Measurements from ENCODE around the gene KIF26B.
"Not testable (repeated sequence)": the region's sequence is repeated elsewhere in the genome, so short reads cannot be mapped to it uniquely, and the experiment has no call there.

The KIF26B gene

DNA sequence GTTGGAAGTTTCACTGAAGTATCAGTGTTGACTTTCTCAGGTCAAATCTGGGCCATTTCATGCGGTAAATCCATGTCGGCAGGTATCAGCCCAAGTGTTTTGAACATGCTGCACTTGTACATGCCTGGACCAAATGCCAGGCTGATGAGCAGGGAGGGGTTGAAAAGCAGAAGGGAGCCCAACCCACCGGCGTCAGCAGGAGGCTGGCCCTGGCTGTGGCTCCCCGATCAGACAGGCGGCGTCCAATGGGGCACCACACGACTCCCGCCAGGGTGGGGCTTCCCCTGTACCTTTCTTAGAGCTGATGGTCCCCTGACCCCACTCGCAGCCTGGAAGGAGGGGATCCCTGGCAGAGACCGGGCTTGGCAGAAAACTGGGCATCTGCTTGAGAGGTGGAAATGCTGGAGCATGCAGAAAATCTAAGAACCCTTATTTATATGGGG is 540.0 kb downstream of the KIF26B start:
- DNase-seq (ENCODE audit: low read depth in 2 of 2), result no peak

DNA sequence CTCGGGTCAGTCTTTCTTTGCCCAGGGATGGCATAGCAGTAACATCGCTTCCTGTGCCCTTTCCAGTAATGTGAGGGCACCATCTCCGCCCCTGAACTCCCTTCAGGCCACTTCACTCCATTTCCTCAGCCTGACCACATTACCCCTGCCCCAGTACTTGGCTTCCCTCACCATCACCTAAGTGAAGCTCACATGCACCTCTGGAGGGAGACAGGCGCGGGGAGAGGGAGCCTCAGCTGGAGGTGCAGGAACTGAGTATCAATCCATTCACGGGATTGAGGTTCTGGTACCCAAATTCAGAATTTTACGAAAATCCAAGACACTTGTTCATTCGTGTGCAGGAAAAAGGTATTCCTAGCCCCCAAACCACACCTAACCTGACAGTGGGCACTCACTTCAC is 540.4 kb downstream of the KIF26B start:
- no peak for DNase-seq (ENCODE audit: low read depth in 2 of 2)

DNA sequence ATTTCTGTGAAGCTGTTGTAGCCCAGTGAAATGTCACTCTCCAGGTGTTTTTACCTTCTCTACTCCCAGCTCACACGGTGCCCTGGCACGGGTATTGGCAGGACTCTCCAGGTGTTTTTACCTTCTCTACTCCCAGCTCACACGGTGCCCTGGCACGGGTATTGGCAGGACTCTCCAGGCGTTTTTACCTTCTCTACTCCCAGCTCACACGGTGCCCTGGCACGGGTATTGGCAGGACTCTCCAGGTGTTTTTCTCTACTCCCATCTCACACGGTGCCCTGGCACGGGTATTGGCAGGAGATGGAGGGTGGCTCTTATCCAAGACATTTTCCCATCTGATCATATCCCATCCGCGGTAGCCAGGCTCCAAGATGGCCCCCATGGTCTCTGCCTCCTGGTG is 540.9 kb downstream of the KIF26B start:
- DNase-seq (ENCODE audit: low read depth in 2 of 2), result not testable (repeated sequence)

DNA sequence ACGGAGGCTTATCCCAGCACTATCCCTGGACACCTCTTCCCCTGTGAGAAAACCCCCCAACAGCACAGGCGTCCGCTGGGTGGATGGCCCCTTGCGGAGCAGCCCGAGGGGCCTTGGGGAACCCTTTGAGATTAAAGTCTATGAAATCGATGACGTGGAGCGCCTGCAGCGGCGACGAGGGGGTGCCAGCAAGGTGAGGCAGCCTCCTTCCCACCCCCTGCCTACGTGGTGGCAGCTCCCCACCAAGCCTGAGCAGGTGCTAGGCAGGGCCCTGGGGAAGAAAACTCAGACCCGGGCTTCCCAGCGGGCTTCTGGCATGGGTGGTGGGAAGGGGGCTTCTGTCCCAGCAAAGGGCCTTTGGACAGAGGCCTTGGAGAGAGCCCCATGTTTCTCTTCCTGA is 543.3 kb downstream of the KIF26B start:
- no peak for DNase-seq (ENCODE audit: low read depth in 2 of 2)

DNA sequence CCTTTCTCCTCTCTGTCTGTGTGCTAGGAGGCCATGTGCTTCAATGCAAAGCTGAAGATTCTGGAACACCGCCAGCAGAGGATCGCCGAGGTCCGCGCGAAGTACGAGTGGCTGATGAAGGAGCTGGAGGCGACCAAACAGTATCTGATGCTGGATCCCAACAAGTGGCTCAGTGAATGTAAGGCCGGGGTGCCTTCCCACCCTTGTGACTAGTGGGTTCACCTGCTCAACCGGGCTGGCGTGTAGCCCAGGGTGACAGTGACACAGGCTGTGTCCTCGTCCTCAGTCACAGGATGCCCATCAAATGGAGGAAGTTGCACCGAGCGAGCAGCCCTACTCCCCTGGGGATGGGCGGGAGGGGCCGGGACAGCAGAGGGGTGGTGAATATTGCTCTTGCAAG is 544.1 kb downstream of the KIF26B start:
- DNase-seq (ENCODE audit: low read depth in 2 of 2), result no peak

DNA sequence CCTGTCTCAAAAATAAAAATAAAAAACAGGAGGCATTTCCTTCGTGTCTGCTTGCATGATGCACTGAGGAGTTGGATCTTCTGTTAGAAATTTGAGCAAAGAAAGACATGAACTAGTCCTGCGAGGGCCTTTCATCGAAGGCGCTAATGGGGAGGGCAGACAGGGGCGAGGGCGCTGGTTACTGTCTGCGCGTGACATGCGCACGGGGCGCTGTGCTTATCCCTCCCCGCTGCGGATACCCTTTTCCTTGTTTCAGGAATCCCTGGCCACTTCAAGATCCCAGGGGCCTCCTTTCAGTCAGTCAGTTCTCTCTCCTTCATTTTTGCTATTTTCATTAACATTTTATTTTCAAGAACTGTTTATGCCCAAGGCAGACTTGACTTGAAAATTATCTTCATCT is 545.8 kb downstream of the KIF26B start:
- no peak for DNase-seq (ENCODE audit: low read depth in 2 of 2)

DNA sequence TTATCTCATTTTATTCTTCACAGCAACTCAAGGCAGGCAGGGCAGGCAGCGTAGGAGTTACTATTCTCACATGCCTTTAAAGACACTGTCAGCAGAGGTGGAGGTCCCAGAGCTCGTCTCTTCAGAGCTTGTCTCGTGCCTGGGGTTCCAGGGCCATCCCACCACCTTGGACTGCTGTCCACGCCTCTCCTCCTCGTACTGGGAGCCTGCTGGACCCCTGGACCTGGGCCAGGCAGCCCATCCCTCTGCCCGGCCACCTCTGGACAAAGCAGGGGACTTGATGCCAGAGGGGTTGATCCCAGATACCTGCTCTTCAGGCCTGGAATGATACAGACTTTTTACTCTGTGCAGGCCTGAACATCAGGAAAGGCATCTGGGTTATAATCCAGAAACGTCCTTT is 546.8 kb downstream of the KIF26B start:
- DNase-seq (ENCODE audit: low read depth in 2 of 2), result no peak

DNA sequence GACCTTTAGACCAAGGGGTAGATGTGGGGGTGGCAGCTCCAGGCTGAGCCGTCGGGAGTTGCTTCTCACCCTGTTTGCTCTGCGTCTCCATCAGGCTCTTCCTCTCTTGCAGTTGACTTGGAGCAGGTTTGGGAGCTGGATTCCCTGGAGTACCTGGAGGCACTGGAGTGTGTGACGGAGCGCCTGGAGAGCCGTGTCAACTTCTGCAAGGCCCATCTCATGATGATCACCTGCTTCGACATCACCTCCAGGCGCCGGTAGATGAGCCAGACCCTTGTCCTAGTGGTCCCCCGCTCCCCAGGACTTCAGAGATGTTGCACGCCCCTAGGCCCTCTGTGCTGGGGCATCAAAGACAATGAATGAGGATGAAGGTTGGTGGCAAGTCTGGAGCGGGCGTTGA is 547.6 kb downstream of the KIF26B start:
- no peak for DNase-seq (ENCODE audit: low read depth in 2 of 2)

DNA sequence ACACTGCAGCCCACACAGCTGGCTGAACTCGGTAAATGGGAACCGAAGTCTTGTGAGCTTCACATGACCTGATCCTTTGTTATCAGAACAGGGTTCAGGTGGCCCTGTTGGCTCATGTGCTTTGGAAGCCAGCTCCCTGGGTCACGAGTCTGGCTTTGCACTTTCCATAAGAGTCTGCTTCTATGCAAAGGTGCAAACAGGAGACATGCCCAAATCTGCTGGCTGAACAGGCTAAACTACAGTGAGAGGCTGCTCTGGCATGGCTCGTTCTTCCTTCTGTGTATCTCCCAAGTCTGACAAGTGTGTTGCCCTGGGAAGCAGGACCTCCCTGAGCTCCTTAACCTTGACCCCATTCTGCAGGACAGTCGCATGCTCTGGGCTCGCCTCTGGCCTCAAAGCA is 549.6 kb downstream of the KIF26B start:
- no peak for DNase-seq (ENCODE audit: low read depth in 2 of 2)

DNA sequence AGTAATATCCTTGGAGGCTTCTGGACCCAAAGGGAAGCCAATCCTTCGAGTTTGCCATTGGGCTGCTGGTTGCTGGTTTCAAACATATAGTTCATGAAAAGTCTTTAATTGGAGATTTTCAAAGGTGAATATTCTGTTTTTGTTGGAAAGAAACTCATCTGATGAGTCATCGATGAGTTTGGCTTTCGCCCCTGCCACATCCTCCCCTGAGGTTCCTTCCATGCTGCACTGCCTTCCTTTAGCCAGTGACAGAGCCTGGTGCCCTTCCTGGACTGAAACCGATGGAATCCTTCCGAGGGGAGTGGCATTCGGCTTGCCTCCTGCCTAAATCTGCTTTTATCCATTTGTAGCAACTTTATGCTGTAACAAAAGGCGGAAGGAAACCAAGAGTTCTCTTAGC is 550.0 kb downstream of the KIF26B start:
- no peak for DNase-seq (ENCODE audit: low read depth in 2 of 2)

DNA sequence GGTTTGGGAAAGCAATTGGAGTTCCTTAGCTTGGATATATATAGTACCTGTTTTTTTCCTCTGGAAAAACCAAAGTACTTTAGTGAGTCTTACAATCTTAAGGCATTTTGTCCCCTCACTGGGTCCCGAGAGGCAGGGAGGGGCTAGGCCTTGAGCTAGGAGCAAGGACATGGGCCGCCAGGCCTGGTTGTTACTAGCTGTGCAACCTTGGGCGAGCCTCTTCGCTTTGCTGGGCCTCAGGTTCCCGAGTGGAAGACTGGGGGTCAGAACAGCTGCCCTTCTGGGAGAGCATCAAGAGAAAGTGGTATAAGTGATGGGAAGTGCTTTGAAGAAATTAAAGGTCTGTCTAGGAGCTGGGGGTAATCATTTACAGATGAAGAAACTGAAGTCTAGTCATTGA is 553.2 kb downstream of the KIF26B start:
- DNase-seq (ENCODE audit: low read depth in 2 of 2), result no peak

DNA sequence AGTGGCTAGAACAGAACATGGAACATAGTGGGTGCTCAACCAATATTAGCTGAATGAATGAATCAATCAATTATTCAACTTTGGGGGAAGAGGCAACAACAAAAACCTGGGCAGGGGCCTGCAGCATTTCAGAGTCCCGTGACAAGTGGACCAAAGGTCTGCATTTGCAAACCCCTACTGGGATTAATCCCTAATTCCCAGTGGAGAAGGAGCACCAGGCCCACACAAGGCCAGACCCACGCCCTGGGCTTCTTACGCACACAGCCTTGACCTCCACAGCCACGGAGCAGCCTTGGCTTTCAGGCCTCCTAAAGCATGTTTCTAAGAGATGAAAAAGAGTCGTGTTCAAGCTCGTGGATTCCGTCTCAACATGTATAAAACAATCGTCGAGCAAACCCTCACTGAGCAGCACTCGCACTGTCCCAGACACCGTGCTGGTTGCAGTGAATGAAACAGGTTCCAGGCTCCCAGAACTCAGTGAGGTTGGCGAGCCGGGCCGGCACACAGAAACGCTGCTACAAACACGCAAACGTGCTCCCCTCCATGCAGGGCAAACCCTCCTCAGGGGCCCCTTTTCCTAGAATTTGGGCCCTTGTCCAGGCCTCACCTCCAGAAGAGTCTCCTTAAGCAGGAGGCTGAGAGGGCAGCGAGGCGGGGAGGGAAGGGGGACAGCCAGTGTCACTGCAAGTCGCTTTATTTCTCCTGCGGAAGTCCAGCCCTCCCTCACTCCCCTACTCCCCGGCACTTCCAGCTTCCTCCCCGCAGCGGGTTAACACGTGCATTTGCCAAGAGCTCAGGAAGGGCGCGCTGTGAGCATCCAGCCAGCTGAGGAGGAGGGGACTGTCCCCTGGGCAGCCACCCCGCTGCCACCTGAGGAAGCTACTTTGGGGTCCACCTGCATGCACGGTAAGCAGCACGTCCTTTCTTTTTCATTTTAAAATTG is 556.4 kb downstream of the KIF26B start:
- DNase-seq (ENCODE audit: low read depth in 2 of 2), result no peak

DNA sequence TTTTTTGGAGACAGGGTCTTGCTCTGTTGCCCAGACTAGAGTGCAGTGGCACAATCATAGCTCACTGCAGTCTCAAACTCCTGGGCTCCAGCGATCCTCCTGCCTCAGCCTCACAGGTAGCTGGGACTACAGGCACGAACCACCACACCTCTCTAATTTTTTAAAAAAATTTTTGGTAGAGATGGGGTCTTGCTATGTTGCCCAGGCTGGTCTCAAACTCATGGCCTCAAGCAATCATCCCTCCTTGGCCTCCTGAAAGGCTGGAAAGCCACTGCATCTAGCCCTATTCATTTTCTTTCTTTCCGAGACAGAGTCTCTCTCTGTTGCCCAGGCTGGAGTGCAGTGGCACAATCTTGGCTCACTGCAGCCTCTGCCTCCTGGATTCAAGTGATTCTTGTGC is 559.2 kb downstream of the KIF26B start:
- DNase-seq (ENCODE audit: low read depth in 2 of 2), result not testable (repeated sequence)

DNA sequence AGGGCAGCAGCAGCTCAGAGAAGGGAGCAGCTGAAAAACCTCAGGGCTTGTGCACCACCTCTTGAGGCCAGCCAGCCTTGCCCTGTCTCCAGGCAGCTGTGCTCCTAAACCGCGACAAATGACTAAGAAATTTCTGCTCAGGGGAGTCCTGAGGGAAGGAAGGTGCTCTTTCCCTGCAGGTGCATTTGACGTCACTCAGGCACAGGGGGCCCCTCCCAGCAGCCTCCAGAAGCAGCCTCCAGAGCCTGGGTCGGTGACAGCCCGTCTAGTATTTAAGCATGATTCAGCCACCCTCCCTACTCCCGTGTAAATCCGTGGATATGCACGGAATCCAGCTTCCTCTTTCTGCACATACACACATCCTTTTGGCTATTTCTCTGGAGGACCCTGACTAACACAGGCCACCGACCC is 560.5 kb downstream of the KIF26B start:
- no peak for DNase-seq (ENCODE audit: low read depth in 2 of 2)

DNA sequence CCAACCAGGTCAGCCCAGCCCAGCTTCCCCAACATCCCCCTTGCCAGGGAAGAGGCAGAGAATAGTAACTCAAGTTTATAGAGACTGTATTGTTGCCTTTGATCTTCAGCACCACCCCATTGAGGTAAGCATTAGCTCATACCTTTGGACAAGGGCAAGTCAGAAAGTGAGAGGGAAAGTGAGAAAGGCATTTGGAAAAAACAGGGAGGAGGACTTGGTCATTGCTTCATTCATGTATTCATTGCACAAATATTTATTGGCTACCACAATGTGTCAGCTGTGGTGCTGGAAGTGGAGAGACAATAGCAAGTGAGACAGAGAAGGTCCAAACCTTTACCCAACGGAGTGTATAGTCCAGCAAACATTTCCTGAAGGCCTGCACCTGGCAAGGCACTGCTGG is 561.2 kb downstream of the KIF26B start:
- no peak for DNase-seq (ENCODE audit: low read depth in 2 of 2)

DNA sequence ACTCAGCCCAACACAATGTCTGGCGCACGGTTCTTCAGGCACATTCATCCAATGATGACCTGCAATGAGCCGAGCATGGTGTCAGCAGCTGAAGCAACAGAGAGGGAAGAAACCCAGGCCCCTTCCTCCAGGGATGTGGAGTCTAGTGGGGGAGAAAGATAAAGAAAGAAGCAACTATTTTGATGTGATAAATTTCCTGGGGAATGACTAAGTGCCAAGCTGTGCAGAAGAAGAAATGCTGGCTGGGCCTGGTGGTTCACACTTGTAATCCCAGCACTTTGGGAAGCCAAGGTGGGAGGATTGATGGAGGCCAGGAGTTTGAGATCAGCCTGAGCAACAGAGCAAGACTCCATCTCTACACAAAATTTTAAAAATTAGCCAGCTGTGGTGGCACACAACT is 561.8 kb downstream of the KIF26B start:
- no peak for DNase-seq (ENCODE audit: low read depth in 2 of 2)

DNA sequence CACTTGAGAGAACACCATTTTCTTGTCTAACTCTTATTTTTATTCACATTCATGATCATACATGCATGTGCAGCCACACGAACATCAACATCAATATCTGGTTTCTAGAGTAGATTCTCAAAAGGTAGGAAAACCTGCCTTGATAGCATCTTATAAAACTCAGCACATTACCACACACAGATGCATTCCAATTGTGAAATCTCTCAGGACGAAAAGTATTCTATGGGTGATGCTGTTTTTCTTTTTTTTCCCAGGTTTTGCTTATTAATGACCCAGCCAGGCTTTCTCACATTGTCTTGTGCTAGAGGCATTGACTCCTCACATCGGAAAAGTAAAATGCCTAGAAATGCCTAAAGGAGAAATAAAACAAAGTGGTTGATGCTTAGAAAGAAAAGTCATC is 562.8 kb downstream of the KIF26B start:
- DNase-seq (ENCODE audit: low read depth in 2 of 2), result no peak

DNA sequence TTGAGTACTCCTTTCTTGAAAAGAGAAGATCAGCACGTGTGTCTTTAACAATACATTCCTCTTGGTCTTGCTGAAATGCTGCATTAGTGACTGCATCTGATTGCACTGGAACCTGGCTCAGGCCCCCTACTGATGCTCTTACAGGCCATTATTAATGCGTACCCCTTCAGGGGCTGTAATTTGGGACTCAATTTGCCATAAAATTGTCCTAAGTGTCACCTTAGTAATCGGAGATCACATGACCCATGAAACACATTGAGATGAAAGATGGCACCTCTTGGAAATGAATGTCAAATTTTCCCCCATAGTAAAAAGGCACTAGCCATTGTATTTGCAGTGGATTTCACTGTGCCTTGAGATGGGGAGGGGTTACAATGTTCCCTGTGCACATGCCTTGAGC is 563.3 kb downstream of the KIF26B start:
- no peak for DNase-seq (ENCODE audit: low read depth in 2 of 2)

DNA sequence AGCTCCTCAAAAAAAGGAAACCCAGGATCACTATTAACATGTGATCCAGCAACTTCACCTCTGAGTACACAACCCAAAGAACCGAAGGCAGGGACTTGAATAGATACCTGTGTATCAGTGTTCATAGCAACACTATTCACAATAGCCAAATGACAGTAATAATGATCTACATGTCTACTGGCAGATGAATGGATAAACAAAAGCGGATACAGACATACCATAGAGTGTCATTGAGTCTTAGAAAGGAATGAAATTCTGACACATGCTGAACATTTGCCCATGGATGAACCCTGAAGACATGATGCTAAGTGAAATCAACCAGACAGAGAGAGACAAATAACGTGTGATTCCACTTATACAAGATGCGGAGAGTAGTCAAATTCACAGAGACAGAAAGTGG is 564.2 kb downstream of the KIF26B start:
- no peak for DNase-seq (ENCODE audit: low read depth in 2 of 2)

DNA sequence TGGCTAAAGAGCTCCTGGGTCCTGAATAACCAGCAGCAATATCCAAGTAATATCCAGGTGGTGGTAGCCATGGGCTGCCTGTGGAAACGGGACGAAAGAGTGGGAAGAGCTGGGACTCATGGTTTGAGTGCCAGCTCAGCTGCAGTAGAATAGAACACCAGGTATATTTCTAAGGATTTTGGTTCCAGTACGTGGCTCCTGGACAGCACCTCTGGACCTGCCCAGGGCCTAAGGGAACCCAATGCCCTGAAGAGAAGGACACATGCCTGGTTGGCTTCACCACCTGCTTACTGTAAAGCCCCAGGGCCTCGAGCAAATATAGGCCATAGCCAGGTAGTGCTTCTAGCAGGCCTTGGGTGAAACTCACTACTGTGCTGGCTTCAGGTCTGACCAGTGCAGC is 566.7 kb downstream of the KIF26B start:
- DNase-seq (ENCODE audit: low read depth in 2 of 2), result no peak

DNA sequence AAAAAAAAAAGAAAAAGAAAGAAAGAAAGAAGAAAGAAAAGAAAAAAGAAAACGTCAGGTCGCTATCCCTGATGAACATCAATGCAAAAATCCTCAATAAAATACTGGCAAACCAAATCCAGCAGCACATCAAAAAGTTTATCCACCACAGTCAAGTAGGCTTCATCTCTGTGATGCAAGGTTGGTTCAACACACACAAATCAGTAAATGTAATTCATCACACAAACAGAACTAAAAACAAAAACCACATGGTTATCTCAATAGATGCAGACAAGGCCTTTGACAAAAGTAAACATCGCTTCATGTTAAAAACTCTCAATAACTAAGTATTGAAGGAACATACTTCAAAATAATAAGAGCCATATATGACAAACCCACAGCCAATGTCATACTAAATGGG is 573.2 kb downstream of the KIF26B start:
- DNase-seq (ENCODE audit: low read depth in 2 of 2), result not testable (repeated sequence)

DNA sequence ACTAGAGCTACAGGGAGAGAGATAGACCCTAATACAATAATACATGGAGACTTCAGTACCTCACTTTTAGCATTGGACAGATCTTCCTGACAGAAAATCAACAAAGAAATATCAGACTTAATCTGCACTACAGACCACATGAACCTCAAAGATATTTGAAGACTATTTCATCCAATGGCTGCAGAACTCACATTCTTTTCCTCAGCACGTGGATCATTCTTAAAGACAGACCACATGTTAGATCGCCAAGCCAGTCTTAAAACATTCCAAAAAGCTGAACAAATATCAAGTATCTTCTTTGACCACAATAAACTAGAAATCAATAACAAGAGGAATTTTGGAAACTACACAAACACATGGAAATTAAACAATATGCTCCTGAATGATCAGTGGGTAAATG is 576.0 kb downstream of the KIF26B start:
- no peak for DNase-seq (ENCODE audit: low read depth in 2 of 2)

DNA sequence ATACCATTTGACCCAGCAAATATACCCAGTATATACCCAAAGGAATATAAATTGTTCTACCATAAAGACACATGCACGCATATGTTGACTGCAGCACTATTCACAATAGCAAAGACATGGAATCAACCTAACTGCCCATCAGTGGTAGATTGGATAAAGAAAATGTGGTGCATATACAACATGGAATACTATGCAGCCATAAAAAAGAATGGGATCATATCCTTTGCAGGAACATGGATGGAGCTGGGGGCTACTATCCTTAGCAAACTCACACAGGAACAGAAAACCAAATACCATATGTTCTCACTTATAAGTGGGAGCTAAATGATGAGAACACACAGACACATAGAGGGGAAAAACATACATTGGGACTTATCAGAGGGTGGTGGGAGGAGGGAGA is 585.6 kb downstream of the KIF26B start:
- not testable (repeated sequence) for DNase-seq (ENCODE audit: low read depth in 2 of 2)

DNA sequence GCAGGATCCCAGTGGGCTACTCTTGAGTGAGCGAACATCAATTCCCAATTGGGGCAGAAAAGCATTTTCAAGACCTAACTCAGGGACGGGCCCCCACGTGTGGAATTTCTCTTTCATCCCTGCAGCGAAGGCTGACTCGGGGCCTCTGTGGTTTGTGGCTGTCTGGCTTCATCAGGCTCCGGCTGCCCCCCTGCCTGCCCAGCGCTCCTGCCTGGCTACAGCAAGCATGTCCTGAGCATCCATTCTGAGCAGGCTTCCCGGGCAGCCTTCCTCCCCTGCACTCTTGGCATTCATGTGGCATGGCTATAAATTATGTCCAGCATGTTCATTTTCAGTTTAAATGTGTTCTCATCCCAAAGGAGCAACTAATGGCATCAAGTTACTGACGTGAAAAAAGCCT is 588.1 kb downstream of the KIF26B start:
- no peak for DNase-seq (ENCODE audit: low read depth in 2 of 2)
